Retinal pigment epithelial cell (primary cell): ENCODE results near the gene FZR1.
A peak's percentile ranks its signal among the peaks of the same experiment; 100 is the strongest.
"Not testable (repeated sequence)": the region's sequence is repeated elsewhere in the genome, so short reads cannot be mapped to it uniquely, and the experiment has no call there.

Experiments used
- DNase-seq: peaks from one replicate; pipeline ENCODE4 v3.0.0-alpha.2; 2010; ENCODE audit warnings: low read depth
- H3K4me3 ChIP-seq: 2 replicates; pipeline ENCODE4 v1.5.1; 2011; ENCODE audit warnings: mild to moderate bottlenecking, low read length, control low read depth, moderate library complexity
- TF ChIP-seq, protein P1 (sequence below): conservative IDR thresholded peaks from 2 replicates; pipeline ENCODE4 v1.5.1; 2011; ENCODE audit warnings: low read depth, low read length, control low read depth, inconsistent platforms

Gene FZR1

DNA sequence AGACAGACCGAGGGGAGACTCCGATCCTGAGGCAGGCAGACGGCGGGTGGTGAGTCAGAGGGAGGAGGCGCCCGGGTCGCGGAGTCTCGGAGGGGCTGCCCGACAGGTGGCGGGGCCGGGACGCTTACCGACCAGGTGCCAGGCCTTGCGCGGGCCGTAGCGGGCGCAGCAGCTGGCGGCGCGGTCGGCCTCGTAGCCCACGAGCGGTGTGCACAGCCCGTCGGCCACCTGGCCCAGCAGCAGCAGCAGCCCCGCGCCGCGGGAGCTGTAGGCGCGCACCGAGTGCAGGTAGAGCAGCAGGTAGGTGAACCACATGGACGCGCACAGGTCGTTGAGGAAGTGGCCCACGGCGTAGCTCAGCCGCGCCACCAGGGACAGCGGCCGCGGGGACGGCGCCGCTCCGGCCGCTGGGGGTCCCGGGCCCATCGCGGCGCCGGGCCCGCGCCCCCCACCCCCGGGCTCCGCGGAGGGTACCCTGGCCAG lies 50.9 kb downstream of the FZR1 start:
- TF ChIP-seq, protein P1, sequence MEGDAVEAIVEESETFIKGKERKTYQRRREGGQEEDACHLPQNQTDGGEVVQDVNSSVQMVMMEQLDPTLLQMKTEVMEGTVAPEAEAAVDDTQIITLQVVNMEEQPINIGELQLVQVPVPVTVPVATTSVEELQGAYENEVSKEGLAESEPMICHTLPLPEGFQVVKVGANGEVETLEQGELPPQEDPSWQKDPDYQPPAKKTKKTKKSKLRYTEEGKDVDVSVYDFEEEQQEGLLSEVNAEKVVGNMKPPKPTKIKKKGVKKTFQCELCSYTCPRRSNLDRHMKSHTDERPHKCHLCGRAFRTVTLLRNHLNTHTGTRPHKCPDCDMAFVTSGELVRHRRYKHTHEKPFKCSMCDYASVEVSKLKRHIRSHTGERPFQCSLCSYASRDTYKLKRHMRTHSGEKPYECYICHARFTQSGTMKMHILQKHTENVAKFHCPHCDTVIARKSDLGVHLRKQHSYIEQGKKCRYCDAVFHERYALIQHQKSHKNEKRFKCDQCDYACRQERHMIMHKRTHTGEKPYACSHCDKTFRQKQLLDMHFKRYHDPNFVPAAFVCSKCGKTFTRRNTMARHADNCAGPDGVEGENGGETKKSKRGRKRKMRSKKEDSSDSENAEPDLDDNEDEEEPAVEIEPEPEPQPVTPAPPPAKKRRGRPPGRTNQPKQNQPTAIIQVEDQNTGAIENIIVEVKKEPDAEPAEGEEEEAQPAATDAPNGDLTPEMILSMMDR, result no peak
- H3K4me3 ChIP-seq, result peak overlapping the region; percentile 74
- DNase-seq, result no peak

DNA sequence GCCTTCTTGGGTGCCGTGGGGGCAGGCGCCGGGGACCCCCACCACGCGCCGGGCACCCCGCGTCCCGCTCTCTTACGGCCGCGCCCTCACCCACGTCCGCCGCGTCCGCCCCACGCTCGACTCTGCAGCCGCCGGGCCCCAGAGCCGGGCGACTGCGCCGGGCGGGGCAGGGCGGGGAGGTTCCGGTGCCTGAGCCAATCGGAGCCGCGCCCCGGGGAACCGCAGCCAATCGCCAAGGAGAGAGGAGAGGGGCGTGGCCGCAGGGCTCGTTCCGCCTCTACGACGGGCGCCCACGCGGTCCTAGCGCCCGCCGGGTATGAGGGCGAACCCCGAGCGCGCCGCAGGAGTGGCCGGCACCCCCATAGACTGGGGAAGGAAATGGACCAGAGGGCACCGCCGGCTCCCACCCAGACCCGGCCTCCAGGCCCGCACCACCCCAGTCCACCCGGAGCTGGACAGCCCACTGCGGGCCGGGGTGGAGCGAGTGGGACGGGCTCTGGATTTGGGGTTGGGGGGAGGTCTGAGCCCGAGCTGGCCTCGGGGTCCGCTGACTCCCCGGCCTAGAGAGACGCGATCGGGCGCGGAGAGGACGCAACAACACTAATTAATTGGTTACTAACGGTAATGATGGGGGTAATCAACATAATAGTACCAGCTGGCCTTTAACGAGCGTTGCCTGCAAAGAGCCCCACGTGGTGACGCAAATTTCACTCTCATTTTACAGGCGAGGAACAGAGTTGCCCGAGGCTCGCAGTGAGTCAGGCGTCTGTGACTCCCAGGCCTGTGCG lies 51.5 kb downstream of the FZR1 start, which contains the start of gene MFSD12:
Gene MFSD12, minus strand, starts transcription at position 126 of the 788 bp plus-strand sequence. CDS start 183 bp downstream, outside the sequence.
- TF ChIP-seq, protein P1, result no peak
- peak; percentile 83 for DNase-seq
- H3K4me3 ChIP-seq, result peak within 1 kb of the TSS; percentile 74

DNA sequence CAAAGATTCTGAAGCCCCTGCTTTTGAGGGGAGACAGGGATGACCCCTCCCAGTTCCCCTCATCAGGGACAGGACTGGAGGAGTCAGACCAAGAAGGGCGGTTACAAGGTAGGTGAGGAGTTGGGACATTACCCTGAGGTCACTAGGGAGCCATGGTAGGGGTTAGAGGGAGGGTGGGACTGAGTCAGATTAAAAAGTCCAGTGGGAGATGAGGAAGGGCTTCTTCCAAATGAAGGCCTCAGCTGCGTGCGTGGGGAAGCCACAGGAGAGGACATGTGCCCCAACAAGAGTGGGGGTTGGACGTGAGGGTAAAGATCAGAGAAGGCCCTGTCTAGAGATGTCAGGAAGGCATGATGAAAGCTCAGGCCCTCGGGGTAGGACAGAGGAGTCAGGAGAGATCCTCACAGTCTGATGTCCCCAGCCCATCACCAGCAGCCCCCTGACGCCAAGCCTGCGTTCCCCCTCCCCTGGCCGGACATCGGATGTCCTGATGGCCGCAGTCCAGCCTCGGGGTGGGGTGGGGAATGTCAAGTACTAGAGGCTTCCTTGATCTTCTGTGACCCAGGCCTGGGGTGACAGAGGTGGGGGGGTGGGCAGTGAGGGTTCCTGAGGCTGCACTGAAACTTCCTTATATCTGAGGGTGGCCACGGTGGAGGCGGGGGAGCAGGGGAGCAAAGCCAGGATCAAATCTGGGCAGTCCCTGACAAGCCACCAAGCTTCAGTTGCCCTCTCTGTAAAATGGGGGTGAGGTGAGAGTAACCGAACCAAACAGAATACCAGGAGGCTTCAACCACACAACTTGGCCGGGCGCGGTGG lies 57.8 kb downstream of the FZR1 start:
- H3K4me3 ChIP-seq, result no peak overlapping the region
- TF ChIP-seq, protein P1, result no peak

DNA sequence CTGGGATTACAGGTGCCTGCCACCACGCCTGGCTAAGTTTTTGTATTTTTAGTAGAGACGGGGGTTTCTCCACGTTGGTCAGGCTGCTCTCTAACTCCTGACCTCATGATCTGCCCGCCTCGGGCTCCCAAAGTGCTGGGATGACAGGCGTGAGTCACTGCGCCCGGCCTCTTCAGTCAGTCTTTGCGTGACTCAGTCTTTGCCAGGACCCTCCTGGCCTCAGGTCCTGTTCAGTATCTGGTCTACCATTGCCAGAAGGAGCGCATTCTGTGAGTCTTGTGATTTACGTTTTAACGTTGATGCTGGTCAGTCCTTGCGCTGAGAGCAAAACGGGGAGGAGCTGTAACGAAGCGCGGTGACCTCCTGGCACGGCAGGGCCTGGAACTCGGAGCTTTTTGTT lies 59.0 kb downstream of the FZR1 start:
- no peak for DNase-seq
- H3K4me3 ChIP-seq, result no peak overlapping the region
- TF ChIP-seq, protein P1, result no peak

More for the DNA sequence above, 57.8 kb downstream of the FZR1 start:
- DNase-seq, result no peak

DNA sequence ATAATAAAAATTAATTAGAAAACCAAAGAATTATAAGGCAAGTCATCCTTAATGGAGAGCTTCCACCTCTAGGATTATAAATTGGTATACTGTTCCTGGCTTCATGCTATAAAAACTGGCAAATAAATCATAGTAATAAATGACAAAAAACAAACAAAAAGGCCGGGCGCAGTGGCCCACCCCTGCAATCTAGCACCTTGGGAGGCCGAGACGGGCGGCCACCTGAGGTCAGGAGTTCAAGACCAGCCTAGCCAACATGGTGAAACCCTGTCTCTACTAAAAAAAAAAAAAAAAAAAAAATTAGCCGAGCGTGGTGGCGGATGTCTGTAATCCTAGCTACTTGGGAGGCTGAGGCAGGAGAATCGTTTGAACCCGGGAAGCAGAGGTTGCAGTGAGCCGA lies 63.9 kb downstream of the FZR1 start:
- not testable (repeated sequence) for DNase-seq, H3K4me3 ChIP-seq

DNA sequence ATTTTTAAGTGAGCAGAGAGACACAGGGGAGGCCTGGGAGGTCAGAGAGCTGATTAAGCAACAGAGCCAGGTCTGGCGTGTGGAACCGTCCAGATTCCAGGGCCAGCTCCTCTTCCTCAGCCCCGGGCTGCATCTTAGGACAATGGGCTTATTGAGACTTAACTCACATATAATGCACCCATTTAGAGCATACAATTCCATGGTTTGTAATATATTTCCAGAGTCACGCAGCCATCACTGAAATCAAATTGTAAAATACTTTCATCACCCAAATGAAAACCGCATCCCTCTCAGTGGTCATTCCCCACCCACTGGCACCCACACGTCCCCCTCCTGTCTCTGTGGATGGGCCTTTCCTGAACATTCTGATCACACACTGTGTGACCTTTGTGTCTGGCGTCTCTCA lies 64.5 kb downstream of the FZR1 start:
- TF ChIP-seq, protein P1, result no peak
- H3K4me3 ChIP-seq, result no peak overlapping the region
- DNase-seq, result no peak

- peak; percentile 99 for DNase-seq
- H3K4me3 ChIP-seq, result peak overlapping the region; percentile 67
- TF ChIP-seq, protein P1, result no peak
Observed at GRCh38 chr19:3572132-3572854, 66.2 kb downstream of the FZR1 start.
